Measurements from ENCODE around the gene NFX1. TPM values are rescaled to one million over a fixed set of nuclear protein-coding genes. Genes with fewer than 3 reads are reported as not detected.

Gene NFX1
- total RNA-seq, 1 donor from 2014 or later: 13.0 TPM

- Histone ChIP-seq H3K79me2 (ENCODE audit: low read depth) (peaks cover 19% of the 10 kb centered on the region), H3K27me3 (no peaks in the 10 kb centered on the region), H3K4me1 (peaks cover 6% of the 10 kb centered on the region), H3K9ac (no peak overlapping the region), H2AFZ (replicated peaks) (no peak overlapping the region), H3F3A (ENCODE audit: low read depth) (no peaks in the 10 kb centered on the region), H3K36me3 (peaks cover 4% of the 10 kb centered on the region), H3K27ac (no peak overlapping the region), H3K4me2 (no peak overlapping the region), H3K9me3 (ENCODE audit: low read depth) (no peaks in the 10 kb centered on the region), H4K20me1 (ENCODE audit: low read depth) (no peaks in the 10 kb centered on the region), H3K4me3 (no peak overlapping the region)
- TF ChIP-seq CTCF (IDR thresholded peaks at IDR 0.05): no peak
- no peak for TF ChIP-seq EZH2 (IDR thresholded peaks at IDR 0.05)
- no peak for TF ChIP-seq EZH2phosphoT487 (IDR thresholded peaks at IDR 0.05)
- Mint-ChIP-seq H3K36me3 (peaks cover 11% of the 10 kb centered on the region), H3K9me3 (no peaks in the 10 kb centered on the region), H3K4me3 (no peak overlapping the region), H3K27ac (no peak overlapping the region), H3K4me1 (peaks cover 10% of the 10 kb centered on the region), H3K27me3 (ENCODE audit: insufficient read depth, low read depth) (no peaks in the 10 kb centered on the region)
- DNase-seq (ENCODE audit: low spot score): no peak
Observed at GRCh38 chr9:33270146-33270545, 20.2 kb upstream of the NFX1 start.

GRCh38 chr9:33272061-33272460 lies 18.3 kb upstream of the NFX1 start:
- no peaks in the 10 kb centered on the region for H3K79me2 ChIP-seq (ENCODE audit: low read depth)
- H4K20me1 ChIP-seq (ENCODE audit: low read depth): no peaks in the 10 kb centered on the region
- no peaks in the 10 kb centered on the region for H3K9me3 ChIP-seq (ENCODE audit: low read depth)
- H3K27ac ChIP-seq: no peak overlapping the region
- Mint-ChIP-seq H3K4me3 (no peak overlapping the region), H3K4me1 (no peaks in the 10 kb centered on the region), H3K27ac (no peak overlapping the region), H3K36me3 (peaks cover 15% of the 10 kb centered on the region), H3K9me3 (no peaks in the 10 kb centered on the region), H3K27me3 (ENCODE audit: insufficient read depth, low read depth) (no peaks in the 10 kb centered on the region)
- DNase-seq (ENCODE audit: low spot score): no peak
- H3K4me3 ChIP-seq: no peak overlapping the region
- H2AFZ ChIP-seq (replicated peaks): no peak overlapping the region
- H3K4me2 ChIP-seq: no peak overlapping the region
- TF ChIP-seq EZH2phosphoT487 (IDR thresholded peaks at IDR 0.05) (no peak), EZH2 (IDR thresholded peaks at IDR 0.05) (no peak), CTCF (IDR thresholded peaks at IDR 0.05) (no peak)
- H3K9ac ChIP-seq: no peak overlapping the region
- peaks cover 4% of the 10 kb centered on the region for H3K36me3 ChIP-seq
- no peaks in the 10 kb centered on the region for H3K27me3 ChIP-seq
- no peaks in the 10 kb centered on the region for H3F3A ChIP-seq (ENCODE audit: low read depth)
- H3K4me1 ChIP-seq: no peaks in the 10 kb centered on the region

DNA sequence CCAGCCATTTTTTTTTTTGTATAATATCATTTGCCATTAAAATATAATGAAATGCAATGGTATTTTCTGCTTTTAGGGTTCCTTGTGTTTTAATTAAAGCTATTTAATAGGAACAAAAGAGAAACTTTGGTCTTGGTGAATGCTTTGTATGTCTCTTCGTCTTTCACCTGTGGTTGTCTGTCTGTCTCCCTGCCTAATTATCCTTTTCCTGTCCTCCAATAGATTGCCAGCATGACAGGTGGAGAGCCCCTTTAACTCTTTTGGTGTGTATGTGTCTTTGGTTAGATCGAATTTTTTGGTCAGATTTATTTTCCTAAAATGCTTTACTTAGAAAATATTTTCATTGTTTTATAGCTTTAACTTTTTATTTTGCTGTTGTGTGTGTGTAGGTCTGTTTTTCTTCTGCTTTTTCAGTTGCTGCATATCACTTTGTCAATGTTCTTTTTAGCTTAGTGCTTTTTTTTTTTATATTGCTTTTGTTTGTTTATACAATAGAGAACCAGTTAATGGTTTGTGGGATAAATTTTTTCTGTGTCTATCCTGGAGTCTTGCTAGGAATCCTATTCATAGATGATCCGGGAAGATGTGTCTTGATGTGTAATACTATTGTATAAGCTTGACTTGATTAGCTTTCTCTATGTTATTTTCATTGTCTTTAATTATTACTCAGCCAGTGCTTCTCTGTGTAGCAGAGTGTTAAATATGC lies 16.9 kb upstream of the NFX1 start:
- Mint-ChIP-seq H3K36me3 (peaks cover 15% of the 10 kb centered on the region), H3K4me1 (no peaks in the 10 kb centered on the region), H3K9me3 (no peaks in the 10 kb centered on the region), H3K27ac (no peak overlapping the region), H3K27me3 (ENCODE audit: insufficient read depth, low read depth) (no peaks in the 10 kb centered on the region), H3K4me3 (no peak overlapping the region)
- H3K4me3 ChIP-seq: no peak overlapping the region
- no peaks in the 10 kb centered on the region for H3K27me3 ChIP-seq
- H2AFZ ChIP-seq (replicated peaks): no peak overlapping the region
- no peaks in the 10 kb centered on the region for H3F3A ChIP-seq (ENCODE audit: low read depth)
- H3K36me3 ChIP-seq: peaks cover 2% of the 10 kb centered on the region
- H4K20me1 ChIP-seq (ENCODE audit: low read depth): no peaks in the 10 kb centered on the region
- H3K9me3 ChIP-seq (ENCODE audit: low read depth): no peaks in the 10 kb centered on the region
- no peak overlapping the region for H3K27ac ChIP-seq
- no peak for DNase-seq (ENCODE audit: low spot score)
- H3K4me1 ChIP-seq: no peaks in the 10 kb centered on the region
- H3K9ac ChIP-seq: no peak overlapping the region
- no peak overlapping the region for H3K4me2 ChIP-seq
- no peaks in the 10 kb centered on the region for H3K79me2 ChIP-seq (ENCODE audit: low read depth)
- TF ChIP-seq CTCF (IDR thresholded peaks at IDR 0.05): no peak
